ENCODE results near the gene ACSL1. TPM values are rescaled to one million over a fixed set of nuclear protein-coding genes. Genes with fewer than 3 reads are reported as not detected.

Gene ACSL1
- total RNA-seq, 1 experiment from 2014 or later: 3.5 TPM

DNA sequence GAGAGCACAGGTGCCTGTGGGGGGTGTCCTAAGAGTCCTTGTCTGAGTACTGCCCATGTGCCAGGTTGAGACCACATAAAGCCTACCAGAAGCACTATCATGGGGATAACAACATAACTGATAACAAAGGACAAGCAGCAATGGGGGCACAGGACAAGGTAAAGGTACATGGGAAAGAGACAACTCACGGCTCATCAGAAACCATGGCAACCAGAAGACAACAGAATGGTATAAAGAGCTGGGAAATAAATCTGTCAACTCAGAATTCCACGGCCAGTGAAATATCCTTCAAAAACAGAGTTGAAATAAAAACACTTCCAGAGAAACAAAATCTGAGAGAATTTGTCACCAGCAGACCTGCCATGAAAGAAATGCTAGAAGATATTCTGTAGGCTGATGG is 111.9 kb downstream of the ACSL1 start:
- H3K9me3 Mint-ChIP-seq: no peaks in the 10 kb centered on the region
- Histone ChIP-seq H3T11ph (ENCODE audit: low read length) (no peak overlapping the region), H3K4me2 (ENCODE audit: insufficient read depth, insufficient read length, low read length) (no peak overlapping the region), H2BK12ac (ENCODE audit: insufficient read length, low read depth, low read length) (no peak overlapping the region), H2BK5ac (ENCODE audit: insufficient read length, low read length) (no peak overlapping the region), H4K5ac (ENCODE audit: insufficient read length, low read depth, low read length) (no peak overlapping the region), H3K9me3 (ENCODE audit: control insufficient read depth, low read depth, low read length) (no peaks in the 10 kb centered on the region), H4K20me1 (ENCODE audit: control insufficient read depth, insufficient read depth, insufficient read length) (no peaks in the 10 kb centered on the region), H3K27me3 (ENCODE audit: insufficient read depth, low read length) (no peaks in the 10 kb centered on the region), H3K79me1 (ENCODE audit: insufficient read depth, low read depth, low read length, poor library complexity, severe bottlenecking) (no peaks in the 10 kb centered on the region), H3K56ac (ENCODE audit: insufficient read length, low read depth, low read length) (no peak overlapping the region), H3K79me2 (ENCODE audit: insufficient read depth, low read length) (peaks cover 3% of the 10 kb centered on the region), H2BK120ac (ENCODE audit: low read depth, low read length, poor library complexity, severe bottlenecking) (no peak overlapping the region), H2AFZ (ENCODE audit: low read length) (no peak overlapping the region), H3K9ac (ENCODE audit: extremely low read depth, insufficient read length, low read length) (no peak overlapping the region), H3K4ac (ENCODE audit: low read depth, low read length) (no peak overlapping the region), H3K23me2 (ENCODE audit: insufficient read length, low read depth, low read length, poor library complexity, severe bottlenecking) (no peaks in the 10 kb centered on the region), H3K18ac (ENCODE audit: insufficient read length, low read depth, low read length) (no peak overlapping the region), H4K8ac (replicated peaks; ENCODE audit: insufficient read length, low read depth, low read length) (no peak overlapping the region), H2BK15ac (ENCODE audit: low read depth, low read length) (no peak overlapping the region), H2BK20ac (ENCODE audit: low read depth, low read length, poor library complexity, severe bottlenecking) (no peak overlapping the region), H3K4me1 (ENCODE audit: insufficient read depth, low read length) (no peaks in the 10 kb centered on the region), H4K91ac (ENCODE audit: insufficient read length, low read depth, low read length) (no peak overlapping the region), H3K14ac (ENCODE audit: insufficient read depth, low read length) (no peak overlapping the region), H2AK5ac (ENCODE audit: insufficient read length, low read length) (no peak overlapping the region), H3K27ac (ENCODE audit: insufficient read length, low read depth, low read length) (no peak overlapping the region), H3K23ac (ENCODE audit: insufficient read length, low read depth, low read length) (no peak overlapping the region)
- no peaks in the 10 kb centered on the region for H3K4me1 Mint-ChIP-seq
- H3K36me3 Mint-ChIP-seq (ENCODE audit: insufficient read depth in 1 of 3, low read depth in 3 of 3): peaks cover 44 to 90% (median 88%) of the 10 kb centered on the region in 3 experiments
- TF ChIP-seq, protein P1, sequence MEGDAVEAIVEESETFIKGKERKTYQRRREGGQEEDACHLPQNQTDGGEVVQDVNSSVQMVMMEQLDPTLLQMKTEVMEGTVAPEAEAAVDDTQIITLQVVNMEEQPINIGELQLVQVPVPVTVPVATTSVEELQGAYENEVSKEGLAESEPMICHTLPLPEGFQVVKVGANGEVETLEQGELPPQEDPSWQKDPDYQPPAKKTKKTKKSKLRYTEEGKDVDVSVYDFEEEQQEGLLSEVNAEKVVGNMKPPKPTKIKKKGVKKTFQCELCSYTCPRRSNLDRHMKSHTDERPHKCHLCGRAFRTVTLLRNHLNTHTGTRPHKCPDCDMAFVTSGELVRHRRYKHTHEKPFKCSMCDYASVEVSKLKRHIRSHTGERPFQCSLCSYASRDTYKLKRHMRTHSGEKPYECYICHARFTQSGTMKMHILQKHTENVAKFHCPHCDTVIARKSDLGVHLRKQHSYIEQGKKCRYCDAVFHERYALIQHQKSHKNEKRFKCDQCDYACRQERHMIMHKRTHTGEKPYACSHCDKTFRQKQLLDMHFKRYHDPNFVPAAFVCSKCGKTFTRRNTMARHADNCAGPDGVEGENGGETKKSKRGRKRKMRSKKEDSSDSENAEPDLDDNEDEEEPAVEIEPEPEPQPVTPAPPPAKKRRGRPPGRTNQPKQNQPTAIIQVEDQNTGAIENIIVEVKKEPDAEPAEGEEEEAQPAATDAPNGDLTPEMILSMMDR (conservative IDR thresholded peaks at IDR 0.05): no peak
- no peak overlapping the region for H3K4me3 Mint-ChIP-seq
- no CpG with 5 or more reads among the region's 2 CpGs for WGBS (ENCODE audit: extremely low coverage, insufficient read length, low lambda C conversion rate)
- DNase-seq: no peak
- H3K27me3 Mint-ChIP-seq (ENCODE audit: low read depth): no peaks in the 10 kb centered on the region
- H3K27ac Mint-ChIP-seq: peak overlapping the region in 1 of 3 experiments; percentile 11; a peak in 1 of 7 replicates
